ENCODE results near the gene DRC1.

DRC1 gene

DNA sequence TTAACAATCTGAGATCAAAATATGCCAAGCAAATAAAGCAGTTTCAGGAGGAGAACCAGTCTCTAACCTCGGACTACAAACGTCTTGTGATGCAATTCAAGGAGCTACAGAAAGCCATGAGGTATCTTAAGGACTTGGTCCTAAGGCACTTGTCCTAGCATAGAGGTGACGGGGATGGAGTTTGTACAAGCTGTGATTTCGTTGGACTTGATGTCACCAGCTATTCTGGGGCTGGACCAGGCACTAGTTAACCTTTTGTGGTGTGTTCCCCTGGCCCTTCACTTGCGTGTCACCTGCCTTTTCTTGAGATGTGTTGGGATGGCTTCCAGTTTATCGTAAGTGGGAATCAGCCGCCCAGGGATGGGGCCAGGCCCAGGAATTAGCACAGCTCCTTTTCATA, 42.5 kb downstream of the DRC1 start:
- no peak for DNase-seq

GRCh38 chr2:26448651-26449050, 46.9 kb downstream of the DRC1 start:
- no peak for DNase-seq

DNA sequence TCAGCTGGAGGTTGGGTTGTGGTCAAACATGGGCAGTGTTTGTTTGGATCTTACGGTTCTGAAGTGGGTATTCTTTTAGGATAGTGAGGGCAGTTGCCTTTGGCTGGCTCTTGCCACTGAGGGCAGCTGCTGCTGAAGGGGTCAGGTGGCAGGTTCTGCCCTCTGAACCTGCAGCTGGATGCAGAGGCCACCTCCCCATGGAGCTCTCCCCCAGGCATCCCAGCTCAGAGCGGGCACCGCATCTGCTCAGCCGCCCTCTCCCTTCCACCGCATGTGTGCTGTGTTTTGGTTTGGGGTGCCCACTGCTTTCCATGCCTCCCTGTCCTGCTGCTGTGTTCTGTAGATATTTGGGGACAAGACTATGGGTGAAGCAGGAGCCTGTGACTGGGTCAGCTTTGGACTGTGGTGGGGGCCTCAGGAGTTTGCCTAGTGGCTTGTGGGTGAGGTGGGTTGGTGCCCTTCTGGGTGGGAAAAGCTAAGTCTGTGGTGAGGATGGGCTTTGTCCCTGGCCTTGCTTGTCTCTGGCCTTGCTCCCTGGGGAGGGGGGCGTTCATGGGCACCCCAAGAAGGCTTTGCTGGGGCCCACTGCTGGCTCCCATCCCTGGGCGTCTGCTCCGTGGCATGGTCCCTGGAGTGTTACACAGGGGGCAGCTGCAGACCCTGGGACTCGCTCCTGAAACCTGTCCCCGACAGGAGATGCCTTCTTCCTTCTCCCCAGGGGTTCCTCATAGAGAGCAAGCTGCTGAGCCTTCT, 47.7 kb downstream of the DRC1 start:
- DNase-seq = no peak

DNA sequence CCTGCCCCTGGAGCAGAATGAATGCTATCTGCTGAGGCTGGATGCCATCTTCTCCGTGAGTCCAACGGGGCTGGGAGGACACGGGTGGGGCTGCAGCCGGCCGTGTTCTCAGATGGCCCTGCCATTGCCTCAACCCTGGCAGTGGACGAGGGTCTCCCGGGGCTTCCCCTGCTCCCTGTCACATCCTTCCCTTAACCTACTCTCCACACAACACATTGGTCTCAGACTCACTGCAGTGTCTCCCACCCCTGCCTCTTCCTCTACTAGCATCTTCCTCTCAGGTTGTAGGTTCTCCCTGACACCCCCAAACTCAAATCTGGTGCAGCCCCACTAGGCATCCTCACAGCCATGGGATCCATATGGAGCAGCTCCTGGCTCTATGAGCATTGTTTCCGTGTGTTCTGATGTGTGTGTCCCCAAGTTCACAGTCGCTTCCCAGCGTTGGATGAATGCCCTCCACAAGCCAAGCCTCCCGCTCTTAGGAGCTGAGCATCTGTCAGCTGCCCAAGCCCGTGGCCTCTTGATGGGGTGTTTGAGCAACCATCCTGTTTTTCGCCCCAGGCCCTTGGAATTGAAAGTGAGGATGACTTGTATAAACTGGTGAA, 48.4 kb downstream of the DRC1 start:
- no peak for DNase-seq

DNA sequence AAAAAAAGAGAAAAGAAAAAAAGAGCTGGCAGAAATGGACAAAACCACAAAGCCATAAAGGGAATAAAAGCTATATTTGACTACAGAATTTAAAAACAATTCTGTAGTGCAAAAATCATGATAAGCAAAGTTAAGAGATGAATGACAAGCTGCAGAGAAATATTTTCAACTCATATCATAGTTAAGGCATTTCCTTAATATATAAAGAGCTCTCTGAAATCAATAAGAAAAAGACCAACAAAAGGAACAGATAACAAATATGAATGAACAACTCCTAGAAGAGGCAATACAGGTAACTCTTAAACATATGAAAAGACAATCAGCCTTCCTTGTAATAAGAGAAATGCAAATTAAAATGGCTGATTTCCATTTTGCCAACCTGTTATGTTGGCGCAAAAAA, 50.0 kb downstream of the DRC1 start:
- no peak for DNase-seq

GRCh38 chr2:26453421-26454329, 52.0 kb downstream of the DRC1 start:
- DNase-seq = no peak

- DNase-seq = no peak
Measured at GRCh38 chr2:26454561-26455001, 52.9 kb downstream of the DRC1 start.

GRCh38 chr2:26455037-26455669, 53.4 kb downstream of the DRC1 start:
- DNase-seq = no peak

- no peak for DNase-seq
Measured at GRCh38 chr2:26455670-26456439, 54.1 kb downstream of the DRC1 start.

DNA sequence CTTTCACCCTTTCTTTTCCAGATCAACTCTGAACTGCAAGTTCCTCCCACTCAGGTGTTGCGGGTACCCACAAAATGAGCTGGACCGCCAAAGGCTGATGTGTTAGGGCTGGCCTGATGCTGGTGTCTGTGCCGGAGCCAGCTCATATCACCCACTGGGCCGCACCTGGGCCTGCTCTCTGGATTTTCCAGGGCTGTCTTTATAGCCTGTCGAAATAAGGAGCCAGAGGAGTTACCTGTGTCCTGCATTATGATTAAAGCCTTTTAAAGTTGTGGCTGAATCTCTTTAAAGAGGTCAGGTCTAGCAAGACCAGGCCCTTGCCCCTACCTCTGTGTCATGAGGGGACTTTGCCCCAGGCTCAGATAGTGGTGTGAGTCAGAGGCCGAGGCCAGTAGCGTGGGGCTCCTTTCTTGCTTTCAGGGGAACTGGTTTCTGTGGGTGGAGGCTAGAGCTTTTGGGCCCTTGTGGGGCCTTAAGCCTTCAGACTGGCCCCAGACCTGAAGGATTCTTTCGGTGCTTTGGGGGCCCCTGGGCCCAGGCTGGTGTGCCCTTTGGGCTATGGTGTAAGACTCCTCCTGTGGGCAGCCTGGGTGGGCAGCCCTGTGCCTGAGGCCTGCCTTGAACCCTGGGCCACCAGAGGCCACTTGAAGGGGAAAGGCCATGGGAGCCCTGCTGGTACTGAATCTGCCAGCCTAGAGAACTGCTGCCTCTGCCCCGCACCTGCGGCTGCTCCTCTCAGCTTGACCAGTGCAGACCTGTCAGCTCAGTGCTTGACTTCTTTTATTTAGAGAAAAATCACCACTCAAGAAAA, 54.9 kb downstream of the DRC1 start:
- DNase-seq = no peak

- DNase-seq = no peak
Measured at GRCh38 chr2:26457251-26457666, 55.5 kb downstream of the DRC1 start.

DNA sequence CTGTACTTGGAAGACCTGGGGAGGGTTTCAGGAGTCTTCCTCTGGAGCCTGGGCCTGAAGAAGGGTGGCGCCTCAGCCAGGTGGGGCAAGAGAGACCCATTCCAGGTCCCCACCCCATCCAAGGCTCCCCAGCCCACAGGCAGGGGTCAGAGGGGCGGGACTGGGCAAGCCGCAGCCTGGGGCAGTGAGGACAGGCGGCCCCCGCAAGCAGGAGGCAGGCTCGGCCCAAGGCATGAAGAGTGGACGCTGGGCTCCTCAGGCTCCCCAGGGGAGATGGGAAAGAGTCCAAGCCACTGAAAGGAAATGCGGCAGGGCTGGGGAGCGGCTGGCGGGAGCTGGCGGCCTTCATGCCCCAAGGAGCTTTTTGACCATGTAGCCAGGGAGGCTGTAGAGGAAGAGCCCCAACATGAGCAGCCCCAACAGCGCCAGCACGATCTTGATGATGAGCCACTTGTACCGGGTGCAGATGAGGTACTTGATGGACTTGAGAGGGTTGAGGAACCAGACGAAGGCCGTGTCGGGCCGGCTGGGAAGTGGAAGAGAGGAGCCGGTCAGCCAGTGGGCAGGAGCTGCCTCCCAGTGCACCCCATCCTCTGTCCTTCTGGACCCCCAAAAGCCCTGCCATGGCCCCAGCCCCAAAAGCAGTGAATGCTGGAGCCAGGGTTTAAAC, 56.1 kb downstream of the DRC1 start:
- no peak for DNase-seq

DNA sequence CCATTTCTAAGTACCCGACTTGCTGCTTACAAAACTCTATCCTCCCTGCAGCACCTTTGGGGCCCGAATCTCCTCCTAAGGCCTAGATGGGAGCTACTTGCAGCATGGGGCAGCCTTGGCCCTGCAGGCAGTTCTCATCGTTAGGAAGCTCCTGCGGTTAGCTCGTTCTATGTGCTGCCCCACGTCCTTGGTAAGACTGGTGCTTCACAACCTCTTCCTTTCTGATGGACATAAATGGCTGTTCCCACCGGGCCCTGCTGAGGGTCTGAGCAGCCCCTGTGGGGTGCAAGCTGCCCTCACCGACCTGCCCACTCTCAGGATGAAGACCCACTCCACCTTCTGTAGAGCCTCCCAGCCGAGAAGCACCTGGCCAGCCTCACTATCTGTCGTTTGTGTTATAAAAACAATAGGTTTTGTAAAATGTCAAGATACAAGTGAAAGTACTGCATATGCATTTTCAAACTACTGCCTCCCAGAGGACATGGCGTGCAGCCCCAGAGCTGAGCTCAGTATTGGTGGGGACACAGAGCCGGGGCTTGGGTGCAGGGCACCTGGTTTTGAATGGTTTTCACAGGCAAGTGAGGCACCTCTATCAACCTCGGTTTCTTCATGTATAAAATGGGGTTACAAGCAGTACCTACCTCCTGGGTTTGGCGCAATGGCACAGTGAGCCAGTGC, 56.8 kb downstream of the DRC1 start:
- DNase-seq = no peak

DNA sequence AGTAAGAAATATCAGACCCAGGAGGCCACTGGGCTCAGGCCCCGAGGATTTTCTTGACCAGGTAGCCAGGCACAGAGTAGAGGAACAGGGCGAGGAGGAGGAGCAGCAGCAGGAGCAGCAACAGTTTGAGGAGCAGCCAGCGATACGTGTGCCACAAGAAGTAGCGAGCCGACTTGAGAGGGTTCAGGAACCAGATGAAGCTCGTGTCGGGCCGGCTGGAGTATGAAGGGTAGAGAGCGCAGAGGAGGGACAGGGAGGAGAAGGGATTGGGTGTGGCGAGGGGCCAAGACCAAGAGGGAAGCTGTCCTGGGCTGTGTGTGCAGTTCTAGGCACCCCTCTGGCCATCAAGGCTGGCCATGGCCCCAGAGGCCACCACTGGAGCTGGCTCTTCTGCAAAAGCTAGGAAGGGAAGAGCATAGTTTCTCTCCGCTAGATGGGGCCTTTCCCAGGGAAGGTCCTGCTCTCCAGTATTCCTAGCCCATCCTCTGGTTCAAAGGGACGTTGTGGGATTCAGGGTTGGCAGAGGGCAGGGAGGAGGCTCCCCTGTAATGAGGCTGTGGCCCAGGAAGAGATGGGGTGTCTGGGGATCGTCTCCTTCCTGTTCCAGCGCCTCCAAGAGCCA, 58.4 kb downstream of the DRC1 start:
- DNase-seq = no peak

GRCh38 chr2:26460613-26461031, 58.9 kb downstream of the DRC1 start:
- no peak for DNase-seq

DNA sequence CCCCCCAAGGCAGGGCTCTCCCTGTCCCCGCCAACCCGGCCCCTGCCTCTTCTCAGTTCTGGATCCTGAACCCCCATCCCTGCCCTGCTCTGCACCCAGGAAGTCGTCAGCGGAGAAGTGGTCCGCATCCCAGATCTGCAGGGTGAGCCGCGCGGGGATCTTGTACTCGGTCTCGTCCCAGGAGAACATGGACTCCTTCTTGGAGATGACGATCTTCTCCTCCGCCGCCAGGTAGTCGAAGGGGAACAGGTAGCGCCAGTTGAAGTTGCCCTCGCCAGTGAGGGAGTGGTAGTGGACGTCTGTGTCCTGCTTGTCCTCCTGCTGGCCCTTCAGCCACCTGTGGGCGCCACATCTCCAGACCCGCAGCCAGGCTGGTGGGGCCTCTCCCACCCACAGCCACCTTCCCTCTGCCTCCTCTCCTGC, 59.9 kb downstream of the DRC1 start:
- no peak for DNase-seq

DNA sequence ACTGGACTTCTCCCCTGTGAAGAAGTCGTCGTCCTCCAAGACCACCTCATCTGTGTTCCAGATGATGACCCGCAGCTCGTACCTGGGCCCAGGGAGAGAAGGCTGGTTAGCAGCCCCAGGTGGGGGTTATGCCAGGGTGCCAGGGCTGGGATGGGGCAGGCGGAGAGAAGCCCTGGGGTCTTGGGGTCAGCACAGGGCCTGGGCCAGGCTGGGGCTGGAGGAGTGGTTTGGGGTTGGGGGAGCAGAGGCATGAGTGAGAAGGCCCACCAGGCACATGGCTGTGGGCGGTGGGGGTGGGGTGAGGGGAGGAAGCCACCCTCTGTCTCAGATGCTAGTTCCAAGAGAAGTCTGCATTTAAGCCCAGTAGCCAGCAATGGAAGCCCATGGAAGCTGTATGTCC, 60.4 kb downstream of the DRC1 start:
- DNase-seq = no peak

Data from amygdala (tissue), 56 donors.